ENCODE results near the gene DCAF11. TPM values are rescaled to one million over a fixed set of nuclear protein-coding genes. Genes with fewer than 3 reads are reported as not detected.
A peak's percentile ranks its signal among the peaks of the same experiment; 100 is the strongest.

The DCAF11 gene
- total RNA-seq, 1 donor from 2014 or later: 212 TPM

DNA sequence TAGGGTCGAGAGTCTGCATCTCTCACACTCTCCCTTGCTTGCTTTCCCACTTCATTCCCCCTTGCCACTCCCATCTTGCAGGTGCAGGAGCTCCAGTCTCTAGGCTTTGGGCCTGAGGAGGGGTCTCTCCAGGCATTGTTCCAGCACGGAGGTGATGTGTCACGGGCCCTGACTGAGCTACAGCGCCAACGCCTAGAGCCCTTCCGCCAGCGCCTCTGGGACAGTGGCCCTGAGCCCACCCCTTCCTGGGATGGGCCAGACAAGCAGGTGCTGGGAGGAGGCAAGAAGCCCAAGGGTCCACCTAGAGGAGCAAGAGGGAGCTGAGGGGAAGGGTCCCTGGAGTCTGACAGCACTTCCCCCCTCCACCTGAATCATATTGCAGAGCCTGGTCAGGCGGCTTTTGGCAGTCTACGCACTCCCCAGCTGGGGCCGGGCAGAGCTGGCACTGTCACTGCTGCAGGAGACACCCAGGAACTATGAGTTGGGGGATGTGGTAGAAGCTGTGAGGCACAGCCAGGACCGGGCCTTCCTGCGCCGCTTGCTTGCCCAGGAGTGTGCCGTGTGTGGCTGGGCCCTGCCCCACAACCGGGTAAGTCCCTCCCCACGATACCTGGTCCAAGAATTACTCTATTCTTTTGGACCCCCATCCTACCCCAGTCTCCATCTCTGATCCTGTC lies 37.0 kb downstream of the DCAF11 start:
- ATAC-seq (no peak), DNase-seq (ENCODE audit: low spot score) (no peak)

- DNase-seq (ENCODE audit: low spot score) (no peak), ATAC-seq (no peak)
Observed at GRCh38 chr14:24155100-24155499, 40.5 kb downstream of the DCAF11 start.

- DNase-seq (ENCODE audit: low spot score): no peak
- no peak for ATAC-seq
Observed at GRCh38 chr14:24156840-24157239, 42.3 kb downstream of the DCAF11 start.

DNA sequence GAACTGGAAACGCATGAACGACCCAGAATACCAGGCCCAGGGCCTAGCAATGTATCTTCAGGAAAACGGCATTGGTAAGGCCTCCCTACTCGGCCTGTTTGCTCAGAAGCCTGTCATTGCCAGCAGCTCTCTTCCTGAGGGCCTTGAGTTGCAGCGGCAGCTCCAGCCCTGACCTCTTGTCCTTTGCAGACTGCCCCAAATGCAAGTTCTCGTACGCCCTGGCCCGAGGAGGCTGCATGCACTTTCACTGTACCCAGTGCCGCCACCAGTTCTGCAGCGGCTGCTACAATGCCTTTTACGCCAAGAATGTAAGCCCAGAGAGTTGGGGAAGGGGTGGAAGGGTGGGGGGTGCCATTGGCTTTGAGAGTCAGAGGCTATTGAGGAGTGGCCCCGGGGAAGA lies 42.8 kb downstream of the DCAF11 start:
- ATAC-seq: no peak

GRCh38 chr14:24159777-24160498 lies 45.4 kb downstream of the DCAF11 start:
- DNase-seq (ENCODE audit: low spot score) (no peak), ATAC-seq (no peak)

More for the DNA sequence above, 42.8 kb downstream of the DCAF11 start:
- no peak for DNase-seq (ENCODE audit: low spot score)

DNA sequence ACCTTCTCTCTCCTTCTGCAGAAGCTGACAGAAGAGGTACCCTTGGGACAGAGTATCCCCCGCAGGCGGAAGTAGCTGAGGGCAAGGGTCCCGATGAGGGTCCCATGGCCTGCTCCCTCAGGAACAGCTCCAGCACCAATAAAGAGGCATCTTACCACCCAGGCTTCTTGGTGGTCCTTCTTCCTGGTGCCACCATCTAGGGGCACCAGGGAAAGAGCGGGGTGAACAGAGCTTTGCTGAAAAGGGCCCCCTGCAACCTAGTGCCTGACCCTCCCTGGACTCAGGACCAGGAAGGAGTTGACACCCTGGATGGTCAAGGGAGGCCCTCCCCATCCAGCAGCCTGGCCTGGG lies 45.9 kb downstream of the DCAF11 start:
- no peak for ATAC-seq
- DNase-seq (ENCODE audit: low spot score): no peak

DNA sequence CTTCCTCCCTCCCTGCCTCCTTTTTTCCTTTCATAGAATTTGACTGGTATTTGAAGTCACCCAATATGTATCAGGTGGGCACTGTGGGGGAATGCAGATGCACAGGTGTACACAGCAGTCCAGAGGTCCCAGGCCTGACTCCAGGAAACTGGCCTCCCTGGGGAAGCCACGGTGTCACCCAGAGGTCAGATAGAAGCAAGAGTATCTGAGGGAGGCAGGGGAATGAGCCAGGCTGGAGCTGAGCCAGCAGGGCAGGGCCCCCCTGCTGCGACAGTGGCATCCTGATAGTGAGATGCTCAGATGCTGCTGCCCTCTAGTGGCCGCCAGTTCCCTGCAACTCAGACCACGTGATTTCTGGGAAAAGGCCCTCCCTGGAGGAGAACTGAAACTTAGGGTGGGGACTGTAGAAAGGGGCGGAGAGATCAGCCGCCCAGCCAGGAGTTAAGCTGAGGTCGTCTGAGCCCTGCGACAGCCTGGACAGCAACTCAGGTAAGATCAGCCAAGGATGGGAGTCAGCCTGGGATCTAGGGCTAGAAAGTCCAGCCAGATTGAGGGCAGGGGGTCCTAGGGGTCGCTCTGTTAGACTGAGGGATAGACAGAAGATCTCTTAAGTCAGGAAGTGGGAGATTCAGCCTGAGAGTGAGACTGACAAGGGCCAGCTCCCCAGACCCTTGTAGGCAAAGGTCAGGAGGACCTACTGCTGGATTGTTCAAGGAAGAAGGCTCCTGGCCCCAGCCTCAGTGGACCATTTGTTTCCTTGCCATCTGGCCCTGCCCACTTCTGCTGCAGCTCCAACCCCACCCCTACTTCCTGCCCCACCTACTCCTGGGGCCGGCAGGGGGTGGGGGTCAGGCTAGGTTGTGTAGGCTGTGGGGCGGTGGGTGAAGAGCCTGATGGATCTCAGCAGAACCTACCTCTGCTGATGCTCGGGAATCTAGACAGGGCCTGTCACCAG lies 46.5 kb downstream of the DCAF11 start, which contains the start of gene IRF9:
Gene IRF9 (plus strand): TSS at position 416 of the 955 bp plus-strand sequence. CDS start 880 bp downstream, outside the sequence.
- DNase-seq (ENCODE audit: low spot score) (peak; percentile 98), ATAC-seq (peak; percentile 90)

DNA sequence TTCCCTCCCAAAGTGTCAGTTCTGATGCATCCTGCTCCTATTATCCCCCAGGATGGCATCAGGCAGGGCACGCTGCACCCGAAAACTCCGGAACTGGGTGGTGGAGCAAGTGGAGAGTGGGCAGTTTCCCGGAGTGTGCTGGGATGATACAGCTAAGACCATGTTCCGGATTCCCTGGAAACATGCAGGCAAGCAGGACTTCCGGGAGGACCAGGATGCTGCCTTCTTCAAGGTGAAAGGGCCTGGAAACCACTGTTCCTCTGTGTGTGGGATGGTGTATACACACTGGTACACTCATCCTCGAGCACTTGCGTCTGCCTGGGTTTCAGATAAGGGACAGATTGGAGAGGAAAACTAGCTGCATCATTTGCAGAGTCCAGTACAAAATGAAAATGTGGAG lies 47.5 kb downstream of the DCAF11 start:
- ATAC-seq (no peak), DNase-seq (ENCODE audit: low spot score) (no peak)

GRCh38 chr14:24164518-24164991 lies 50.0 kb downstream of the DCAF11 start:
- ATAC-seq (no peak), DNase-seq (ENCODE audit: low spot score) (no peak)

DNA sequence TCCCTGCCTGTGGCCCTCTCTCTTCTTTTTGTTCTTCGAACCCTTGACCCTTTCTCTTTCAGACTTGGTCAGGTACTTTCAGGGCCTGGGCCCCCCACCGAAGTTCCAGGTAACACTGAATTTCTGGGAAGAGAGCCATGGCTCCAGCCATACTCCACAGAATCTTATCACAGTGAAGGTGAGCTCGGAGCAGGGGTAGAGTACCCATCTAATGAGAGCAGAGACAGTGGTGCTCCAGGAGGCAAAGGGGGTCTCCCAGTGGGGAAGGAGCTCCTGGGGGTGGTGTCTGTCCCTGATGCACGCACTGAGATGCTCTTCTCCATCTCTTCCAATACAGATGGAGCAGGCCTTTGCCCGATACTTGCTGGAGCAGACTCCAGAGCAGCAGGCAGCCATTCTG lies 51.2 kb downstream of the DCAF11 start:
- DNase-seq (ENCODE audit: low spot score) (no peak), ATAC-seq (no peak)

GRCh38 chr14:24167469-24168114 lies 53.0 kb downstream of the DCAF11 start:
- ATAC-seq (no peak), DNase-seq (ENCODE audit: low spot score) (no peak)

- DNase-seq (ENCODE audit: low spot score) (no peak), ATAC-seq (peak; percentile 50)
Observed at GRCh38 chr14:24171422-24172260, 57.1 kb downstream of the DCAF11 start, which contains the start of gene REC8. Gene REC8 (plus strand): TSS chr14:24172080. CDS start chr14:24172553, 473 bp downstream.

- ATAC-seq (no peak), DNase-seq (ENCODE audit: low spot score) (no peak)
Observed at GRCh38 chr14:24172261-24172860, 57.8 kb downstream of the DCAF11 start.

- DNase-seq (ENCODE audit: low spot score): no peak
- no peak for ATAC-seq
Observed at GRCh38 chr14:24172871-24173281, 58.3 kb downstream of the DCAF11 start.

Other genes starting within 250 kb of the DCAF11 start
- 59.0 TPM for gene DHRS4, start 161.0 kb upstream of the DCAF11 start, total RNA-seq
- 46.4 TPM for gene DHRS4L2, start 125.8 kb upstream of the DCAF11 start, total RNA-seq
- gene CARMIL3, start 62.8 kb upstream of the DCAF11 start, total RNA-seq: 2.0 TPM
- 0.40 TPM for gene CPNE6, start 43.2 kb upstream of the DCAF11 start, total RNA-seq
- 590 TPM for gene PCK2, start 20.5 kb upstream of the DCAF11 start, total RNA-seq
- gene NRL, start 172 bp downstream of the DCAF11 start, total RNA-seq: 3.5 TPM
- 34.9 TPM for gene FITM1, start 15.9 kb downstream of the DCAF11 start, total RNA-seq
- 98.1 TPM for gene PSME1, start 21.4 kb downstream of the DCAF11 start, total RNA-seq
- 24.2 TPM for gene EMC9, start 26.8 kb downstream of the DCAF11 start, total RNA-seq
- gene PSME2, start 31.8 kb downstream of the DCAF11 start, total RNA-seq: 124 TPM
- gene RNF31, start 32.7 kb downstream of the DCAF11 start, total RNA-seq: 28.6 TPM
- 25.1 TPM for gene IRF9, start 46.5 kb downstream of the DCAF11 start, total RNA-seq
- gene REC8, start 57.3 kb downstream of the DCAF11 start, total RNA-seq: 2.6 TPM
- gene IPO4, start 74.0 kb downstream of the DCAF11 start, total RNA-seq: 20.2 TPM
- gene TM9SF1, start 80.7 kb downstream of the DCAF11 start, total RNA-seq: 47.1 TPM
- 0.35 TPM for gene TSSK4, start 90.9 kb downstream of the DCAF11 start, total RNA-seq
- 14.4 TPM for gene CHMP4A, start 98.7 kb downstream of the DCAF11 start, total RNA-seq
- 5.0 TPM for gene MDP1, start 101.3 kb downstream of the DCAF11 start, total RNA-seq
- 66.7 TPM for gene NEDD8, start 117.6 kb downstream of the DCAF11 start, total RNA-seq
- gene GMPR2, start 118.2 kb downstream of the DCAF11 start, total RNA-seq: 30.3 TPM
- 24.2 TPM for gene TINF2, start 127.8 kb downstream of the DCAF11 start, total RNA-seq
- gene TGM1, start 148.4 kb downstream of the DCAF11 start, total RNA-seq: 1.8 TPM
- gene RABGGTA, start 156.8 kb downstream of the DCAF11 start, total RNA-seq: 15.8 TPM
- gene DHRS1, start 185.0 kb downstream of the DCAF11 start, total RNA-seq: 91.0 TPM
- 17.2 TPM for gene NOP9, start 185.1 kb downstream of the DCAF11 start, total RNA-seq
- 216 TPM for gene CIDEB, start 193.2 kb downstream of the DCAF11 start, total RNA-seq
- gene LTB4R2, start 195.4 kb downstream of the DCAF11 start, total RNA-seq: 6.9 TPM
- 7.2 TPM for gene LTB4R, start 196.7 kb downstream of the DCAF11 start, total RNA-seq
- gene ADCY4, start 220.3 kb downstream of the DCAF11 start, total RNA-seq: 5.5 TPM
- 0.68 TPM for gene RIPK3, start 225.2 kb downstream of the DCAF11 start, total RNA-seq

All from left lobe of liver (tissue), 2 donors.